ENCODE measurements around the gene PI4K2A.
"Not testable (repeated sequence)": the region's sequence is repeated elsewhere in the genome, so short reads cannot be mapped to it uniquely, and the experiment has no call there.

PI4K2A gene

GRCh38 chr10:97673736-97674525 is 33.5 kb downstream of the PI4K2A start:
- DNase-seq: peak in 4 of 51 donors; percentile 13 to 76 (median 37)

DNA sequence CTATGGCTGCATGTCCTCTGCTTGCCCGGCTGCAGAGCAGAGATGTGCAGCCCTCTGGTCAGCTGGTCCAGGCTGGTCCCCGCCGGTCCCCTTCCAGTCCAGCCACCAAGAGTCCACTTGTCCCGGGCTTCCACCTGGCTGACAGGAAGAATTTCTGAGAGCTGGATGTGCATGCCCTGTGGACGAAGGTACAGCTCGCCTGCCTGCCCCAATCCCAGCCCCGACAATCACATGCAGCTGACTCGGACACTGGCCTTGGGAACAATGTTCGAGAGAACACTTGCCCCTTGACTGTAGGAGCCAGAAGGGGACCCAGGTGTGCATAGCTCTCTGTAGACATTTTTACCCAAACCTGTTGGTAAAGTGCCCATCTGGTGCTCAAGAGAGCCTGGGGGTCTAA is 34.8 kb downstream of the PI4K2A start:
- DNase-seq: no peak

- peak in 7 of 51 donors; percentile 8 to 41 (median 23) for DNase-seq
Measured at GRCh38 chr10:97676770-97677581, 36.5 kb downstream of the PI4K2A start.

DNA sequence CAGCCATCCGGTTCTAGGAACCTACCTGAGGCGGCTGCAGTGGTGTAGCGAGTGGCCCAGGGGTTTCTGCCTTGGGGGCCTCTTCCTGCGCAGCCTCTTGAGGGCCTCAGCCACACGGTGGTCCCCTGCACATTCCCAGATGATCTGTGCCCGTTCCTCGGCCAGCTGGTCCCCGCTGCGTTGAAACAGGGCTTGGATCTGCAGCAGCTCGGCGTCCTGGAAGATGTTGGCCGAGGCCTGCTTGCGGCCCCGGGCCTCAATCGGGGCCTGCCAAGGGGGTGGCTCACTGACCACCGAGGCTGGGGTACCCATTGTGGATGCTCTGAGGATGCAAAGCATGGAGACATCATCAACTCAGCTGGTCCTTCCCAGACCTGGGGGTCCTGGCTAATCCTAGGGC is 39.1 kb downstream of the PI4K2A start:
- no peak for DNase-seq

- DNase-seq: no peak
Measured at GRCh38 chr10:97682042-97682441, 41.6 kb downstream of the PI4K2A start.

GRCh38 chr10:97683556-97684367 is 43.3 kb downstream of the PI4K2A start:
- DNase-seq: peak in 2 of 51 donors; percentile 9 to 21

DNA sequence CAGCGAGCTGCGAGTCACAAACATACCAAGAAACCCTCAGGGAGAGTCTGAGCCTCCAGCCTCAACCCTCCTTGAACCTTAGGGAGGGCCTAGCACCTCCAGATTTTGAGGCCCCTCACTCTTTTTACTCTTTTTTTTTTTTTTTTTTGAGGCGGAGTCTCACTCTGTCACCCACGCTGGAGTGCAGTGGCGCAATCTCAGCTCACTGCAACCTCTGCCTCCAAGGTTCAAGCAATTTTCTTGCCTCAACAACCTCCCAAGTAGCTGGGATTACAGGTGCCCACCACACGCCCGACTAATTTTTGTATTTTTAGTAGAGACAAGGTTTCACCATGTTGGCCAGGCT is 43.9 kb downstream of the PI4K2A start:
- DNase-seq: not testable (repeated sequence)

DNA sequence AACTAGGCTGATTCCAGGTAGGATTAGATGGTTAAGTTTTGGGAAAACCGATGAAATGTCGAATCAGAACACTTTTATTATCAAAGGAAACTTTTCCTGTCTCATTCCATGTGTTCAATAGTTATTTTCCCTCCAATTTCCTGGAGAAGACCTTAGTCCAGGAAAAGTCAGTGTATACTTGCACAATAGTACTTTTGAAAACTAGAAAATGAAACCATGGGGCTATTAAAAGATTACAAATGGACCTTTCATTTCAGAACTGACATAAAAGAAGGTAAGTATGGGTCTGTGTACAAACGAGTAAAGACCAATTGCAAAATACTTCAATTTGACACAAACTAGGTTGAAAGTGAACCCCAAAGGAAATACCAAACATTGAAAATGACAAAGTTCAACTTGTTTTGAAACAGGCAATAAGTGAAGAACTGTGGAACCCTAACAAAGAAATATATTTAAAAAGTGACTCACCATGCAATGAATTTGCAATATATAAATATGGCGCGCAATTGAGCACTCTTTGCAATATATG is 44.5 kb downstream of the PI4K2A start:
- DNase-seq: no peak

- peak in 1 of 51 donors; percentile 28 for DNase-seq
Measured at GRCh38 chr10:97685395-97685958, 45.0 kb downstream of the PI4K2A start.

GRCh38 chr10:97686301-97686961 is 46.0 kb downstream of the PI4K2A start:
- peak in 2 of 51 donors; percentile 33 to 44 for DNase-seq

DNA sequence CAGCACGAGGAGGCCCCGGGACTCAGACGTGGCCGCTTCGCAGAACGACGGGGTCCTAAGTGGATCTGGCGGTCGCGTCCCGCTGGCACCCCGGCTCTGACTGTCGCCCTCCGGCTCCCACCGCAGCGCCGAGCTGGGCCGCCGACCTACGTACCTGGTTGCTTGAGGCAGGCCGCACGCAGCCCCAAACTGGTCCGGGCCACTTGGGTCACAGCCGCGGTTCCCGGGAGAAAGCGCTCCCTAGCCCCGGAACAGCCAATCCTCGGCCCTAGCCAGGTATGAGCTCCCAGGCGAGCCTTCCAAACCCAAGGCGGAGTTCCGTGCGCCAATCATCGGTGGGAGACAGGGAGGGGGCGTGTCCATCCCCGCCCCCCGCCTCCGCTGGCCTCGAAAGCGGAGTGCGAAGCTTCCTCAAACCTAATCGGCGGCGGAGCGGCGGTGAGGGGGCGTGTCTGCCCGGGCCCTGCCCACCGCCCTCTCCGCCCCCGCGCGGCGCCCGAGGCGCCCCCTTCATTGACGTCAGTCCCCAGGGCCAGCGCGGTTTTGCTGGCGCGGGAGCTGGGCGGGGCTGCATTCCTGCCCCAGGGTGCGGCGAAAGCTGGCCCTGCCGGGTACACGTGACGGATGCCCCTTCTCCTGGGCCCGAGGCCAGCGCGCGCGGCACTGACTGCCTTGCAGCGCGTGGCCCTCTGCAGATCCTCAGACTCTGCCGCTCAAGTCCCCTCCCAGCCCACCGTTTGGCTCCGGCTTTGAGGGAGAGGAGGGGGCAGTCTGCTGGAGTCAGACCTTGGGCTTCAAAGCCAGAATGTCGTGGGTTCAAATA is 46.7 kb downstream of the PI4K2A start, which contains the start of gene AVPI1:
Gene AVPI1 (minus strand): TSS at position 280 of the 823 bp plus-strand sequence. CDS start 7,336 bp downstream, outside the sequence.
- DNase-seq: peak; percentile 25 to 99 (median 92)

DNA sequence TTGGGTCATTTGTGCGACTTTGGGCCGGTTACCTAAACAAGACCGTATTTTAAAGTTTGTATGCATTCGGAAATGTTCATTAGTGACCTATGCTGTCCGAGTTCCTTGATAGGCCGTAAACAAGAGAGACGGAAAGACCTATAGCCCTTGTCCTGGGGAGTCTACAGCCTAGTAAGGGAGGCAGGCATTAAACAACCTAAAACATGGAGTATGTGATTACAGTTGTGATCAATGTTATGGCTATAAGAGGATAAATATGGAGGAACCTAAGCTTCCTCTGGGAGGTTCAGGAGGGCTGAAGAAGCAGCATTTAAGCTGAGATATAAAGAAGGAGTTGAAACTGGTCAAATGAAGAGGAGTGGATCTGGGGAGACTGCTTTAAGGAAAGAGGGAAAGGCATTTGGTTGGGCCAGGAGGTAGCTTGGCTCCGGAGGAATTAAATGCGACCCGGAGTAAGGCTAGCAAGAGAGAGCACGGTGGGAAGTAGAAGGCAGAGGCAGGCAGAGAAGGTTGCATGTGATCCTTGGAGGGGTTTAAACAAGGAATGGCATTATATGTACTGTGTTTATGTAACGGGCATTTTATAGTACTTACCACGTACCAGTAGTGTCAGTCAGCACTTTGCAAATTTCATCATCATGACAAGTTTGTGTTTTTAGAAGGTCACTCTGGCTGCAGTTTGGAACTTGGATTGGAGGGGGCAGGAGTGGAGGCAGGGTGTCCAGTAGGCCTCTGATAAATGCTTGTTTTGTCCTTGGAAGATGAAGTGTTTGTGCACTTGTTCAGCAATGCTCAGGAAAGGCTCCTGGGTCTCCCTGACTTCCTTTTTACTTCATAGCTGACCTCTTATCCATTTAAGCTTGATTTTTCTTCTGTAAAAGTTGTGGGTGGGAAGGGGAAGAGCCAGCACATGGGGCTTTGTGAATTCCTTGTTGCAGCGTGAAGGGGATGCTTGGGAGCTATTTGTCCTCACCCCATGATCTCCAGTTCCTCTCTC is 47.6 kb downstream of the PI4K2A start:
- peak in 3 of 51 donors; percentile 4 to 29 (median 19) for DNase-seq

- no peak for DNase-seq
Measured at GRCh38 chr10:97689559-97690020, 49.1 kb downstream of the PI4K2A start.

- DNase-seq: no peak
Measured at GRCh38 chr10:97690133-97690532, 49.7 kb downstream of the PI4K2A start.

GRCh38 chr10:97698072-97698655 is 57.7 kb downstream of the PI4K2A start:
- DNase-seq: not testable (repeated sequence)

- peak in 27 of 51 donors; percentile 5 to 78 (median 38) for DNase-seq
Measured at GRCh38 chr10:97701438-97702069, 61.1 kb downstream of the PI4K2A start.
